C4-2B (cell line): Measurements from ENCODE around the gene SPATA16.

Experiments
- ZFX ChIP-seq: fragments of 450-650 bp; IDR thresholded peaks from 2 replicates; pipeline ENCODE4 v1.6.1; 2017
- TF ChIP-seq, protein P1 (sequence below): fragments of 450-650 bp; conservative IDR thresholded peaks from 2 replicates; pipeline ENCODE4 v1.5.1; 2017; ENCODE audit warnings: mild to moderate bottlenecking

DNA sequence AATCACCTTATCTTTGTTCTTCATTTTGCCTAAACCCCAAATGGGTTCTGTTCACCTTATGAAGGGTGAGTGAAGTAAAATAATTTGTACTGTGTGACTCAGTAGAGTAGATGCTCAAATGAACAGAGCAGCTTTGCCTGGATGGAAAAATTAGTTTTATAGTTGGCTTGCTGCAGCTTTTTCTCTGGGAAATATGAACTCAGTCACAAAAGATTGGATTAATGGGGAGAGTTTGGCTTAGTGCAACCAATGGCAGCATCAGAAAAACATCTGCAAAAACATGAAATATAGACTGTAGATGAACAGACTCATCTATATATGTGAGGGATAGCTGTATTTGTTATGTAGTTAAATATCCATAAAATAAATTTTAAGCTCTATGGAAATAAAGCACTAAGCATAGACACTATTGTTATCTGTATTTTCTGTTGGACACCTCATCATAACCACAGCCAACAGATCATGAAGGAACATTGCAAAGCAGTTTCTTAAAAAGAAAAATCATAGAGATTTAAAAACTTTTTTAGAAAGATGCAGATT is 209.2 kb downstream of the SPATA16 start:
- TF ChIP-seq, protein P1, sequence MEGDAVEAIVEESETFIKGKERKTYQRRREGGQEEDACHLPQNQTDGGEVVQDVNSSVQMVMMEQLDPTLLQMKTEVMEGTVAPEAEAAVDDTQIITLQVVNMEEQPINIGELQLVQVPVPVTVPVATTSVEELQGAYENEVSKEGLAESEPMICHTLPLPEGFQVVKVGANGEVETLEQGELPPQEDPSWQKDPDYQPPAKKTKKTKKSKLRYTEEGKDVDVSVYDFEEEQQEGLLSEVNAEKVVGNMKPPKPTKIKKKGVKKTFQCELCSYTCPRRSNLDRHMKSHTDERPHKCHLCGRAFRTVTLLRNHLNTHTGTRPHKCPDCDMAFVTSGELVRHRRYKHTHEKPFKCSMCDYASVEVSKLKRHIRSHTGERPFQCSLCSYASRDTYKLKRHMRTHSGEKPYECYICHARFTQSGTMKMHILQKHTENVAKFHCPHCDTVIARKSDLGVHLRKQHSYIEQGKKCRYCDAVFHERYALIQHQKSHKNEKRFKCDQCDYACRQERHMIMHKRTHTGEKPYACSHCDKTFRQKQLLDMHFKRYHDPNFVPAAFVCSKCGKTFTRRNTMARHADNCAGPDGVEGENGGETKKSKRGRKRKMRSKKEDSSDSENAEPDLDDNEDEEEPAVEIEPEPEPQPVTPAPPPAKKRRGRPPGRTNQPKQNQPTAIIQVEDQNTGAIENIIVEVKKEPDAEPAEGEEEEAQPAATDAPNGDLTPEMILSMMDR = no peak
- TF ChIP-seq ZFX = no peak
